ENCODE results near the gene SMG6.
"Not testable (repeated sequence)": the region's sequence is repeated elsewhere in the genome, so short reads cannot be mapped to it uniquely, and the experiment has no call there.

Gene SMG6

GRCh38 chr17:2317796-2318195 is 14.2 kb upstream of the SMG6 start:
- H3K4me1 ChIP-seq (ENCODE audit: control insufficient read depth in 1 of 2, insufficient read depth in 1 of 2, low read depth in 1 of 2, low read length in 1 of 2), result no peaks in the 10 kb centered on the region
- no peaks in the 10 kb centered on the region for H3K9me3 ChIP-seq
- H3K4me3 ChIP-seq (ENCODE audit: low read depth in 1 of 2, low read length in 1 of 2), result no peak overlapping the region
- no peaks in the 10 kb centered on the region for H3K27me3 ChIP-seq
- TF ChIP-seq CTCF (IDR thresholded peaks at IDR 0.05), result no peak
- H3K27ac ChIP-seq, result no peak overlapping the region
- H3K36me3 ChIP-seq, result peaks cover 2% of the 10 kb centered on the region

GRCh38 chr17:2316916-2317205 is 13.3 kb upstream of the SMG6 start:
- not testable (repeated sequence) for H3K4me3 ChIP-seq (ENCODE audit: low read depth in 1 of 2, low read length in 1 of 2); H3K27me3 ChIP-seq; H3K27ac ChIP-seq; H3K9me3 ChIP-seq; H3K4me1 ChIP-seq (ENCODE audit: control insufficient read depth in 1 of 2, insufficient read depth in 1 of 2, low read depth in 1 of 2, low read length in 1 of 2); H3K36me3 ChIP-seq

- no peak for TF ChIP-seq CTCF (IDR thresholded peaks at IDR 0.05)
- Histone ChIP-seq H3K36me3 (no peaks in the 10 kb centered on the region), H3K27ac (no peak overlapping the region), H3K27me3 (no peaks in the 10 kb centered on the region), H3K4me1 (ENCODE audit: control insufficient read depth in 1 of 2, insufficient read depth in 1 of 2, low read depth in 1 of 2, low read length in 1 of 2) (no peaks in the 10 kb centered on the region), H3K4me3 (ENCODE audit: low read depth in 1 of 2, low read length in 1 of 2) (no peak overlapping the region), H3K9me3 (no peaks in the 10 kb centered on the region)
Measured at GRCh38 chr17:2312736-2313135, 9.2 kb upstream of the SMG6 start.

GRCh38 chr17:2309338-2310154 is 6.0 kb upstream of the SMG6 start:
- H3K4me3 ChIP-seq (ENCODE audit: low read depth in 1 of 2, low read length in 1 of 2), result no peak overlapping the region
- H3K9me3 ChIP-seq, result no peaks in the 10 kb centered on the region
- no peak overlapping the region for H3K27ac ChIP-seq
- TF ChIP-seq CTCF (IDR thresholded peaks at IDR 0.05), result no peak
- H3K4me1 ChIP-seq (ENCODE audit: control insufficient read depth in 1 of 2, insufficient read depth in 1 of 2, low read depth in 1 of 2, low read length in 1 of 2), result no peaks in the 10 kb centered on the region
- no peaks in the 10 kb centered on the region for H3K36me3 ChIP-seq
- no peaks in the 10 kb centered on the region for H3K27me3 ChIP-seq

GRCh38 chr17:2304931-2305330 is 1.3 kb upstream of the SMG6 start:
- TF ChIP-seq CTCF (IDR thresholded peaks at IDR 0.05), result no peak
- peaks cover 33 to 37% of the 10 kb centered on the region in 2 experiments for H3K4me1 ChIP-seq (ENCODE audit: control insufficient read depth in 1 of 2, insufficient read depth in 1 of 2, low read depth in 1 of 2, low read length in 1 of 2)
- H3K36me3 ChIP-seq, result no peaks in the 10 kb centered on the region
- no peak overlapping the region for H3K27ac ChIP-seq
- no peaks in the 10 kb centered on the region for H3K9me3 ChIP-seq
- no peak overlapping the region for H3K4me3 ChIP-seq (ENCODE audit: low read depth in 1 of 2, low read length in 1 of 2)
- H3K27me3 ChIP-seq, result no peaks in the 10 kb centered on the region

GRCh38 chr17:2302778-2303203 is 794 bp downstream of the SMG6 start:
- Histone ChIP-seq H3K4me1 (ENCODE audit: control insufficient read depth in 1 of 2, insufficient read depth in 1 of 2, low read depth in 1 of 2, low read length in 1 of 2) (peaks cover 40 to 49% of the 10 kb centered on the region in 2 experiments), H3K27me3 (no peaks in the 10 kb centered on the region), H3K9me3 (no peaks in the 10 kb centered on the region), H3K36me3 (peaks cover under 1% of the 10 kb centered on the region), H3K27ac (peak overlapping the region; percentile 89), H3K4me3 (ENCODE audit: low read depth in 1 of 2, low read length in 1 of 2) (peak overlapping the region; percentile 79 to 91)
- TF ChIP-seq CTCF (IDR thresholded peaks at IDR 0.05), result no peak

Measured in neutrophil (primary cell).